Measurements from ENCODE around the gene NAV3.

DNA sequence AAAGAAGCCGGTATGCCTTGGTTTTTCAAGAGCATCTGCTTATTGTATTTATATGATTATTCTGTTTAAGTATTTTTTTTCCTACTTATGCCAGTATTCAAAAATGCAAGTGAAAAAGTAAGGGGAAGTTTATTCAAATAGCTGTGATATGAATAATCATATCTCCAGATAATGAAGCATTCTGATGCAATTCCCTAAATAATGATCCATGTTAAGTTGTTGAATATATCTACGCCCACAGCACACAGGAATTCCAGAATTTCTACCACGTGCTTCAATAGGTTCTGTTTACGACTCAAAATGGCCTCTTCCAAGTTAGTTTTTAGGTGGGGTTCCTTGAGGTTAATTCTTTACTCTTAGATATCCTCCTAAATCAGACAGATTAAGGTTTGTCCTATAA lies 208.3 kb downstream of the NAV3 start:
- no peak for TF ChIP-seq POLR2A (IDR thresholded peaks at IDR 0.05)
- TF ChIP-seq, protein P1, sequence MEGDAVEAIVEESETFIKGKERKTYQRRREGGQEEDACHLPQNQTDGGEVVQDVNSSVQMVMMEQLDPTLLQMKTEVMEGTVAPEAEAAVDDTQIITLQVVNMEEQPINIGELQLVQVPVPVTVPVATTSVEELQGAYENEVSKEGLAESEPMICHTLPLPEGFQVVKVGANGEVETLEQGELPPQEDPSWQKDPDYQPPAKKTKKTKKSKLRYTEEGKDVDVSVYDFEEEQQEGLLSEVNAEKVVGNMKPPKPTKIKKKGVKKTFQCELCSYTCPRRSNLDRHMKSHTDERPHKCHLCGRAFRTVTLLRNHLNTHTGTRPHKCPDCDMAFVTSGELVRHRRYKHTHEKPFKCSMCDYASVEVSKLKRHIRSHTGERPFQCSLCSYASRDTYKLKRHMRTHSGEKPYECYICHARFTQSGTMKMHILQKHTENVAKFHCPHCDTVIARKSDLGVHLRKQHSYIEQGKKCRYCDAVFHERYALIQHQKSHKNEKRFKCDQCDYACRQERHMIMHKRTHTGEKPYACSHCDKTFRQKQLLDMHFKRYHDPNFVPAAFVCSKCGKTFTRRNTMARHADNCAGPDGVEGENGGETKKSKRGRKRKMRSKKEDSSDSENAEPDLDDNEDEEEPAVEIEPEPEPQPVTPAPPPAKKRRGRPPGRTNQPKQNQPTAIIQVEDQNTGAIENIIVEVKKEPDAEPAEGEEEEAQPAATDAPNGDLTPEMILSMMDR (IDR thresholded peaks at IDR 0.05), result no peak

Data from sigmoid colon (tissue), 3 donors.